HepG2 (cell line): ENCODE measurements around the gene TNNI2. TPM values are rescaled to one million over a fixed set of nuclear protein-coding genes. Genes with fewer than 3 reads are reported as not detected.

Source experiments
- CBX5 ChIP-seq: sonication (generic); formaldehyde crosslinking; IDR thresholded peaks from 2 replicates; pipeline ENCODE4 v1.4.0; 2020; ENCODE audit warnings: missing genetic modification reagents, borderline replicate concordance
- HNRNPL ChIP-seq: fragments of 200-400 bp; formaldehyde crosslinking; IDR thresholded peaks from 2 replicates; pipeline ENCODE4 v1.6.1; 2017; ENCODE audit warnings: mild to moderate bottlenecking, low read depth, low read length
- IKZF1 ChIP-seq: fragments of 450-650 bp; IDR thresholded peaks from 2 replicates; pipeline ENCODE4 v1.7.1; 2016
- KAT7 ChIP-seq: IDR thresholded peaks from 2 replicates; pipeline ENCODE4 v1.6.1; 2018; ENCODE audit warnings: borderline replicate concordance, missing compliant biosample characterization
- KAT8 ChIP-seq: IDR thresholded peaks from 2 replicates; pipeline ENCODE4 v1.6.1; 2016; ENCODE audit warnings: missing genetic modification reagents, missing compliant biosample characterization
- KDM5B ChIP-seq: sonication (generic); formaldehyde crosslinking; IDR thresholded peaks from 2 replicates; pipeline ENCODE4 v1.4.0; 2020; ENCODE audit warnings: missing genetic modification reagents, mild to moderate bottlenecking, borderline replicate concordance
- RBFOX2 ChIP-seq: fragments of 200-400 bp; formaldehyde crosslinking; IDR thresholded peaks from 2 replicates; pipeline ENCODE4 v1.6.1; 2017; ENCODE audit warnings: low read depth, mild to moderate bottlenecking, low read length
- ZBTB1 ChIP-seq: sonication (generic); formaldehyde crosslinking; IDR thresholded peaks from 2 replicates; pipeline ENCODE4 v1.4.0; 2020; ENCODE audit warnings: missing genetic modification reagents, borderline replicate concordance
- ZBTB7A ChIP-seq: sonication (generic); formaldehyde crosslinking; IDR thresholded peaks from 2 replicates; pipeline ENCODE4 v1.8.0; 2022; ENCODE audit warnings: mild to moderate bottlenecking, missing genetic modification reagents
- ZFX ChIP-seq: sonication (generic); formaldehyde crosslinking; IDR thresholded peaks from 2 replicates; pipeline ENCODE4 v1.4.0; 2020; ENCODE audit warnings: mild to moderate bottlenecking, low read depth, missing genetic modification reagents, moderate library complexity
- ZFY ChIP-seq: sonication (generic); formaldehyde crosslinking; IDR thresholded peaks from 2 replicates; pipeline ENCODE4 v1.4.0; 2020; ENCODE audit warnings: missing genetic modification reagents
- ZNF432 ChIP-seq: sonication (generic); formaldehyde crosslinking; IDR thresholded peaks from 2 replicates; pipeline ENCODE4 v1.5.0; 2020; ENCODE audit warnings: missing genetic modification reagents, mild to moderate bottlenecking, borderline replicate concordance
- polyA plus RNA-seq, 8 experiments: library from polyadenylated mRNA; depleted of rRNA in 3 of 8; stranded (reverse) in 7 of 8; unstranded in 1 of 8; fragments of >200 nt; fragmentation: Illumina TruSeq in 4 of 8; extraction: Trizol in 4 of 8; gene quantifications; 2 replicates each; pipeline versions ENCODE4 v1.2.1 to v1.2.3, GENCODE V29; 2011 to 2016; ENCODE audit warnings: low read depth in 4 of 8, missing spikeins in 1 of 8, mixed read lengths in 1 of 8; ENCODE audit not compliant: insufficient read depth in 1 of 8
- total RNA-seq, 5 experiments: library from RNA; depleted of rRNA; stranded (reverse); fragments of >200 nt; fragmentation: Illumina TruSeq; extraction: Trizol; gene quantifications; 2 replicates each; pipeline ENCODE4 v1.2.3, GENCODE V29; 2016; ENCODE audit warnings: low read depth in 1 of 5
- TF ChIP-seq, protein P1 (sequence below): sonication (generic); formaldehyde crosslinking; IDR thresholded peaks from 2 replicates; pipeline ENCODE4 v1.5.1; 2020; ENCODE audit warnings: mild to moderate bottlenecking, missing genetic modification reagents, borderline replicate concordance
- TF ChIP-seq, protein P2 (sequence below): sonication (generic); formaldehyde crosslinking; IDR thresholded peaks from 2 replicates; pipeline ENCODE4 v1.4.0; 2020; ENCODE audit warnings: missing genetic modification reagents
- TF ChIP-seq, protein P3 (sequence below): sonication (generic); formaldehyde crosslinking; IDR thresholded peaks from 2 replicates; pipeline ENCODE4 v1.4.0; 2020; ENCODE audit warnings: missing genetic modification reagents, mild to moderate bottlenecking, borderline replicate concordance
- TF ChIP-seq, protein P4 (sequence below): sonication (generic); formaldehyde crosslinking; IDR thresholded peaks from 2 replicates; pipeline ENCODE4 v1.8.0; 2022; ENCODE audit warnings: missing genetic modification reagents, mild to moderate bottlenecking, borderline replicate concordance
- TF ChIP-seq, protein P5 (sequence below): IDR thresholded peaks from 2 replicates; pipeline ENCODE4 v1.6.1; 2016; ENCODE audit warnings: low read depth, control low read depth

TNNI2 gene
- total and polyA plus RNA-seq, 2 of the 13 experiments (the other 11 are each of a cell fraction or from before 2014, with no cell fraction given), result 7.2 to 12.0 TPM

DNA sequence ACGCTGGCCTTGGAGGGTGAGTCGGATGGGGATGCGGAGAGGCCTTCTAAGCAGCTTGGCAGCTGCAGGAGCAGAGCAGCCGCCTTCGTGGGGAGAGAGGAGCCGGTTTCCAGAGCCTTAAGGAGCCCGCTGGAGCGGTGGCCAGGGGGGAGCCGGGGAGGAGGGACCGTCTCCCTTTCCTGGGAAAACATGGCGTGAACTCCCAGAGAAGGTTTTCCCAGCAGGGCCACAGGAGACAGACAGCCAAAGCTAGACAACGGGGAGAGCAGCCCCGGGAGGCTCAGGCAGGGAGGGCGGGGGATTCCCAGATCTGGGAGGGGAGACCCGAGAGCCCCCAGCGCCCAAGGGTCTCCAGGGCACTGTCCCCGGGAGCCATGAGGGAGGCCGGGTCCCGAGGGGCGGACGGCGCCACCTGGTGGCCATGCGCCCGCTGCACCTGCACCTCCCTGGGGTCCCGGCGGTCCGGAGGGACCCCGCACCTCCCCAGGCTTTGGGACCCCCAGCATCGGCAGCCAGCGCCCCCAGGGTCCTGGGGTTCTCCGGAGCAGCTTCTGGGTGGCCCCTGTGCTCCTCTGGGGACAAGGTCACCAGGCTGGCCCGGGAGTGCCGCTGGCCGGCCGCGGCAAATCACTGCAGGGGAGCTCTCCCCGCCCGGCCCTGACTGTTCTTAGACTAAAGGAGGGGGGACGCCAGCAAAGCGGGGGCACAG is 6.4 kb upstream of the TNNI2 start (continued):
- TF ChIP-seq, protein P1, sequence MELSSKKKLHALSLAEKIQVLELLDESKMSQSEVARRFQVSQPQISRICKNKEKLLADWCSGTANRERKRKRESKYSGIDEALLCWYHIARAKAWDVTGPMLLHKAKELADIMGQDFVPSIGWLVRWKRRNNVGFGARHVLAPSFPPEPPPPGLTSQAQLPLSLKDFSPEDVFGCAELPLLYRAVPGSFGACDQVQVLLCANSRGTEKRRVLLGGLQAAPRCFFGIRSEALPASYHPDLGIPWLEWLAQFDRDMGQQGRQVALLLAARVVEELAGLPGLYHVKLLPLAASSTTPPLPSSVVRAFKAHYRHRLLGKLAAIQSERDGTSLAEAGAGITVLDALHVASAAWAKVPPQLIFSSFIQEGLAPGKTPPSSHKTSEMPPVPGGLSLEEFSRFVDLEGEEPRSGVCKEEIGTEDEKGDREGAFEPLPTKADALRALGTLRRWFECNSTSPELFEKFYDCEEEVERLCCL, result no peak
- TF ChIP-seq, protein P2, sequence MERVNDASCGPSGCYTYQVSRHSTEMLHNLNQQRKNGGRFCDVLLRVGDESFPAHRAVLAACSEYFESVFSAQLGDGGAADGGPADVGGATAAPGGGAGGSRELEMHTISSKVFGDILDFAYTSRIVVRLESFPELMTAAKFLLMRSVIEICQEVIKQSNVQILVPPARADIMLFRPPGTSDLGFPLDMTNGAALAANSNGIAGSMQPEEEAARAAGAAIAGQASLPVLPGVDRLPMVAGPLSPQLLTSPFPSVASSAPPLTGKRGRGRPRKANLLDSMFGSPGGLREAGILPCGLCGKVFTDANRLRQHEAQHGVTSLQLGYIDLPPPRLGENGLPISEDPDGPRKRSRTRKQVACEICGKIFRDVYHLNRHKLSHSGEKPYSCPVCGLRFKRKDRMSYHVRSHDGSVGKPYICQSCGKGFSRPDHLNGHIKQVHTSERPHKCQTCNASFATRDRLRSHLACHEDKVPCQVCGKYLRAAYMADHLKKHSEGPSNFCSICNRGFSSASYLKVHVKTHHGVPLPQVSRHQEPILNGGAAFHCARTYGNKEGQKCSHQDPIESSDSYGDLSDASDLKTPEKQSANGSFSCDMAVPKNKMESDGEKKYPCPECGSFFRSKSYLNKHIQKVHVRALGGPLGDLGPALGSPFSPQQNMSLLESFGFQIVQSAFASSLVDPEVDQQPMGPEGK (CRISPR knock-in tag), result peak; percentile 70
- TF ChIP-seq KAT7 (CRISPR knock-in tag) (peak; percentile 49; the same call in 1 of the 2 replicates), ZBTB1 (CRISPR knock-in tag) (no peak), IKZF1 (no peak), ZNF432 (CRISPR knock-in tag) (no peak), RBFOX2 (0 out of 2 replicates have a peak, but pooled peaks have one; percentile 40), KAT8 (CRISPR knock-in tag) (0 out of 2 replicates have a peak, but pooled peaks have one; percentile 31), CBX5 (0 out of 2 replicates have a peak, but pooled peaks have one; percentile 24), ZFY (CRISPR knock-in tag) (peak; percentile 25; the same call in 1 of the 2 replicates), ZFX (peak; percentile 35; the same call in 1 of the 2 replicates), HNRNPL (no peak), KDM5B (CRISPR knock-in tag) (peak; percentile 72; the same call in 1 of the 2 replicates), ZBTB7A (CRISPR knock-in tag) (peak; percentile 93)
- TF ChIP-seq, protein P3, sequence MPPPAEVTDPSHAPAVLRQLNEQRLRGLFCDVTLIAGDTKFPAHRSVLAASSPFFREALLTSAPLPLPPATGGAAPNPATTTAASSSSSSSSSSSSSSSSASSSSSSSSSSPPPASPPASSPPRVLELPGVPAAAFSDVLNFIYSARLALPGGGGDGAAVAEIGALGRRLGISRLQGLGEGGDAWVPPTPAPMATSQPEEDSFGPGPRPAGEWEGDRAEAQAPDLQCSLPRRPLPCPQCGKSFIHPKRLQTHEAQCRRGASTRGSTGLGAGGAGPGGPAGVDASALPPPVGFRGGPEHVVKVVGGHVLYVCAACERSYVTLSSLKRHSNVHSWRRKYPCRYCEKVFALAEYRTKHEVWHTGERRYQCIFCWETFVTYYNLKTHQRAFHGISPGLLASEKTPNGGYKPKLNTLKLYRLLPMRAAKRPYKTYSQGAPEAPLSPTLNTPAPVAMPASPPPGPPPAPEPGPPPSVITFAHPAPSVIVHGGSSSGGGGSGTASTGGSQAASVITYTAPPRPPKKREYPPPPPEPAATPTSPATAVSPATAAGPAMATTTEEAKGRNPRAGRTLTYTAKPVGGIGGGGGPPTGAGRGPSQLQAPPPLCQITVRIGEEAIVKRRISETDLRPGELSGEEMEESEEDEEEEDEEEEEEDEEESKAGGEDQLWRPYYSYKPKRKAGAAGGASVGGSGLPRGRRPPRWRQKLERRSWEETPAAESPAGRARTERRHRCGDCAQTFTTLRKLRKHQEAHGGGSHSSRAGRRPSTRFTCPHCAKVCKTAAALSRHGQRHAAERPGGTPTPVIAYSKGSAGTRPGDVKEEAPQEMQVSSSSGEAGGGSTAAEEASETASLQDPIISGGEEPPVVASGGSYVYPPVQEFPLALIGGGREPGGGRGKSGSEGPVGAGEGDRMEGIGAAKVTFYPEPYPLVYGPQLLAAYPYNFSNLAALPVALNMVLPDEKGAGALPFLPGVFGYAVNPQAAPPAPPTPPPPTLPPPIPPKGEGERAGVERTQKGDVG (CRISPR knock-in tag), result peak; percentile 65; the same call in 1 of the 2 replicates
- TF ChIP-seq, protein P4, sequence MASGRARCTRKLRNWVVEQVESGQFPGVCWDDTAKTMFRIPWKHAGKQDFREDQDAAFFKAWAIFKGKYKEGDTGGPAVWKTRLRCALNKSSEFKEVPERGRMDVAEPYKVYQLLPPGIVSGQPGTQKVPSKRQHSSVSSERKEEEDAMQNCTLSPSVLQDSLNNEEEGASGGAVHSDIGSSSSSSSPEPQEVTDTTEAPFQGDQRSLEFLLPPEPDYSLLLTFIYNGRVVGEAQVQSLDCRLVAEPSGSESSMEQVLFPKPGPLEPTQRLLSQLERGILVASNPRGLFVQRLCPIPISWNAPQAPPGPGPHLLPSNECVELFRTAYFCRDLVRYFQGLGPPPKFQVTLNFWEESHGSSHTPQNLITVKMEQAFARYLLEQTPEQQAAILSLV (CRISPR knock-in tag), result no peak
- TF ChIP-seq, protein P5, sequence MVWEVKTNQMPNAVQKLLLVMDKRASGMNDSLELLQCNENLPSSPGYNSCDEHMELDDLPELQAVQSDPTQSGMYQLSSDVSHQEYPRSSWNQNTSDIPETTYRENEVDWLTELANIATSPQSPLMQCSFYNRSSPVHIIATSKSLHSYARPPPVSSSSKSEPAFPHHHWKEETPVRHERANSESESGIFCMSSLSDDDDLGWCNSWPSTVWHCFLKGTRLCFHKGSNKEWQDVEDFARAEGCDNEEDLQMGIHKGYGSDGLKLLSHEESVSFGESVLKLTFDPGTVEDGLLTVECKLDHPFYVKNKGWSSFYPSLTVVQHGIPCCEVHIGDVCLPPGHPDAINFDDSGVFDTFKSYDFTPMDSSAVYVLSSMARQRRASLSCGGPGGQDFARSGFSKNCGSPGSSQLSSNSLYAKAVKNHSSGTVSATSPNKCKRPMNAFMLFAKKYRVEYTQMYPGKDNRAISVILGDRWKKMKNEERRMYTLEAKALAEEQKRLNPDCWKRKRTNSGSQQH (CRISPR knock-in tag), result peak; percentile 56; the same call in 1 of the 2 replicates
